ENCODE measurements around the gene B3GALT4.

B3GALT4 gene

DNA sequence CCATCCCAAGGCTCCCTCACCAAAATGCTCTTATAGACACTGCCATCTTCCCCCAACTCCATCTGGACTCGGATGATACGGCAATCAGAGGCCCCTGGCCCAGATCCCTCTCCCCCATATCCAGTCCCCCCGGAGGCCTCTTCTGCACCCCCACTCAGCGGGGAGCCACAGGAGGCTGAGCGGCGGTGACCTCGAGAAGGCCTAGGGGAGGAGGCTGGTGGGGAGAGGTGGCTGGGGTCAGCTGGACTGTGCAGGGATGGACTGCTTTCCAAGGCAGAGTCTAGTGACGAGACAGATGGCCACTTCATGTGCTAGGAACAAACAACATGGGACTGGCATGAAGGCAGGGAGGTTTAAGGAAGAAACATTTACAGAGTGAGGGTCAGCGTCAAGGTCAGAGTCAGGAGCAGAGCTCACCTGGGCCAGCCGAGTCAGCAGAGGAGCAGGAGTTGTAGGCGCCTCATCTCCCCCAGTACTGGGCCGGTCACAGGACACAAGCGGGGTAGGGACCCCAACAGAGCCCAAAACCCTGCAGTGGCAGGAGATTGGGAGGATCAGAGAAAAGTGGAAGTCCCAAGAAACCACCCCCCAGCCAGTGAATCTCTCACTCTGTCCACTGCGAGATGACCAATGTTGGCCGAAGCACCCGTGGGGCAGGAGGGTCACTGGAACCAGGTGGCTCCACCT, 16.2 kb downstream of the B3GALT4 start:
- no peak for DNase-seq

DNA sequence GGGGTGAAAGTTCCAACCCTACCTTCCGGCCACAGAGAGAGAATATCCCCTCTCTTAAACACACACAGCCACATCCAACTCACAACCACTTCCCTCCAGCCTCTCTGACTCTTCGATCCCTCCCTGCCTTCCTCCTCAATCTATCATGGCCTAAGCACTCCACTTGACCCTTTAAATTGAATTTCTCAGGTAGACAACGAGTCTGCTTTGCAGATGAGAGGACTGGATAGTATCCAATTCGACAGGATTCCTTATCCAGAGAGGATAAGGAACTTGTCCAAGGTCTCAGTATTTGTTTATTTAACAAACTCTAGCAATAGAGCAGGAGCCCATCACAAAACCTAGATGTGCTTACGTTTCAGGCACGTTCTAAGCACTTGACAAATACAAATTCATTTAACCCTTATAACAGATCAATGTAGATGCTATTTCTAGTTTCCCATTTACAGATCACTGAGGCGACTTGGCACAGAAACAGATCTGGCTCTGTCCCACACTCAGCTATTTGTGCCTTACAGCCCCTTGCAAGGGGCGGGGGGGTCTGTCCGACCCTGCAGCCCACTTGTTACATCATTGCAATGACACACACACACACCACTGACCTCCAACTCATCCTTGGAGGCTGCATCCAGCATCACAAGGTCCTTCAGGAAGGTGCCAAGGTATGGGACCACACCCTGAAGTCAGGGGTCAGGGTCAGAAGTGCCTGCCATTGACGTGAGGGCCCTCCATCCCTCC, 17.3 kb downstream of the B3GALT4 start:
- DNase-seq = no peak

DNA sequence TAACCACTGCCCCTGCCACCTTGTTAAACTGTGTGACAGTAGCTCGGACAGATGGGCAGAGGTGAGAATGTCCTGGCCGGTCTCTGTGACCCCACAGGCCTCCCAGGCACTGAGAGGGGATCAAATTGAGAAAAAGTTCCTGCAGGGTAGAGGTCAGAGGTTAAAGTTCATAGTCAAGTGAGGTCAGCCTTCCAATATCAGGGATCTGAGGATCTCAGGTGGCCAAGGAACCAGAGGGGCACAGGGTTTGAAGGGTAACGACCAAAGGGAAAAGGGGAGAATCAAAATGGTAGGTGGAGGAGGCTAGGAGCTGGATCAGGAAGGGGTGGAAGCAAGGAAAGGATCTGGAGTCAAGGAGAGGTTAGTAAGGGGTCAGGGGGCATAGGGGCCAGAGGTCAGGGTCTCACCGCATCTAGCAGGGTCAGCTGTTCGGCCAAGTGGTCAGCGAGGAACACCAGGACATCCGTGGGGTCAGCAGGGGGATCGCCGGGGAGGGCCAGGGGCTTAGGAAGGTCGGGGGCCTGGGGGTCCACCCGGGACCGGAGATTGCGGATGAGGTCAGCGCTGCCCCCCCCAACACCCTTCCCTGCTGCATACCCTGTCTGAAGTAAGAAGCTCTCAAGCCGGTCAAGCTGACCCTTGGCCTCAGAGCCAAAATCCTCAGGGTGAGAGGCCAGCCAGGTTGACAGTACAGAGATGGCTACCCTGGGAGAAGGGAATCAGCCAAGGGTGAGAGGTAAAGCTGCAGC, 18.9 kb downstream of the B3GALT4 start:
- DNase-seq = no peak

DNA sequence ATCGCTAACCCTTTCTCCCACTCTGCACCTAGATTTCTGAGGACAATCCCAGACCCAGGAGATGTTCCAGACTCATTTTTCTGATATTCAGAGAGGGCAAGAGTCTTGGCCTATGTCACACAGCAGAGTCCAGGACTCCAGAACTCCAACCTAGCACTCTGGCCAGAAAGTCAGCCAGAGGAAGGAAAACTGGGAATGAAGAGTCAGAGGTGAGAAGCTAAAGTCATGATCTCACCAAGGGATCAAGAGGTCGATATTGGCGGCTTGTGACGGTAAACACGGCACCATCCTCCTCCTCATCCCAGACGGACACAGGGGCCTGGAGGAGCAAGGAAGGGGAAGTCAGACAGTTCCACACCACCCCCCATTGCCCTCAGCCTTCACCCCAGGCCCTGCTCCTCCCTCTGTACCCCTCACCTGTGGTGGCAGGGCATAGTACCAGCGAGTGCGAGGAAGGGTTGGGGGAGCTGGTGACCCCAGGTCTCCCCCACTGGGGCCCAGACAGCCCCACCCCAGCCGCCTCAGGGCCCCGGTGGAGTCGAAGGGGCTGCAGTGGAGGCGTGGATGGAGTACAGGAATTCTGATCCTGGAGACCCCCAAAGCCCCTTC, 20.0 kb downstream of the B3GALT4 start:
- no peak for DNase-seq

DNA sequence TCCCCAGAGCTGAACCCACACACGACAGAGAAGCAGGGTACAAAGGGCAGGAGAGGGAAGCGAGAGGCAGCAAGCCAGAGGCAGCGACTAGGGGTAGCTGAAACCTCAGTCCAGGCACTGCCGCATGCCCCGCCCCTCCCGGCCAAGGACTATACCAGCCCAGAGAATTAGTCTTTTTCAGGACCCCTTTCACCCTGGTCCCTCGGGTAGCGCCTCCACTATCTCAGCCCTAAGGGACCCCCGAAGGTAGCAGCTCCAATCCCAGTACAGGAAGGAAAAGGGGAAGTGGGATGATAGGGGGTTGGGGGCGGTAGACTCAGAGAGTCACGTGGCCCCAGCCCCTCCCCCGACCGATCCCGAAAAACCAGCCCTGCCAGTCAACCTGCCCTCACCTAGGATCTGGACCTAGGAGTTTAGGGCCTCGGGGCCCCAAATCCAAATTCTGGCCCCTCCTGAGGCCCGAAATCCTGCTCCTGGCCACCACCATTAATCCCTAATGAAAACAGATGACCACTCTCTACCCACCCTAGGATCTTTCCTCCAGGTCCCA, 20.6 kb downstream of the B3GALT4 start:
- peak; percentile 29 to 68 (median 51) for DNase-seq

DNA sequence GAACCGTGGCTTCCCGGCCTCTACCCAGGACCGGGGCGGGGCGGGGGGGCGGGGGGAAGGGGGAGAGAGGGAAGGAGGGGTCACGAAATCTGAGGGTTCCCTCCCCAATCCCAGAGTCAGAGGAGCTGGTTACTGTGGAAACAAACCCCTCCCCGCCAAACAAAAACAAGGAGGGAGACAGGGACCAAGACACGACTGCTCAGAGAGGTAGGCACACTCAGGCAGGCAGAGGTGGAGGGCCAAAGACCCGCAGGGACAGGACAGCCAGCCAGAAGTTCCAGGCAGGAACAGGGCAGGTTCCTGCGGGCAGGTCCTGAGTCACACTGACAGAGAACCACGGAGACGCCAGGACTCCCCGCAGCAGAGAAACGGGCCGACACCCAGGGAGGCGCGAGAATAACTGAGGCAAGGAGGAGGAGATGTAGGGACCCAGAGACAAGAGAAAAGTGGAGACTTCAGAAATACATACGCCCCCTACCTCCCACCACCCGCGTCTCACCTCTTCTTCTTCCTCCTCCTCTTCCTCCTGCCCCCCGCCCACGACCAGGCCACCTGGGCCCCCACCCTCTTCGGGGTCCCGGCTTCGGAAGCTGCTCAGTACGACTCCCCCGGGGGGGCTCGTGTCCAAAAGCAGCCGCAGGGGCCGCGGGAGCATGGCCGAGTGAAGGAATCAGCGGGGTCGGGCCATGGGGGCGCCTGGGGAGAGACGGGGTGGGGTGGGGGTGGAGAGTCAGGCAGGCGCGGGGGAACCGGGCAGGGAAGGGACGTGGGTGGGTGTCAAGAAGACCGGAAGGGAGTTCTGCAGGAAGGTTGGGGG, 21.2 kb downstream of the B3GALT4 start:
- DNase-seq = peak; percentile 83 to 87 (median 87)

DNA sequence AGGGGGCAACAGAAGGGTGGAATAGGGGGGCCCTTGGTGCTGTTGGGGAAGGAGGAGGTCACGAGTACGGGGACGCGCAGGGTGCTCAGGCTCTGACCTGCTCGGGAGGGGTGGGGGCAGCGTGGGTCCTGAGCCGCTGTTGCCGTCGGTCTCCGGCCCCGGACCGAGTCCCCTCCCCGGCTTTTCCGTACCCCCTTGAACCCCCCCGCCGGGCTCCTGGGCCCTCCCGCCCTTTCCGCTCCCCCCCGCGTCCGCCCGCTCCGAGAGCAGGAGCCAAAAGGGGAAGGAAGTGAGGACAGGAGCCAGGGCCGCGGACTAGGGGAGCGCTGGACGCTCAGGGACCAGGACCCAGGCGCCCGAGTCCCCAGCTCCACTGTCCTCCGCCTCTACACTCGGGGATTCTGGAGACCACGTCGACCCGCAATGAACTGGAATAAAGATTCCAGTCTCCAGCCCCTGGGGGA, 21.9 kb downstream of the B3GALT4 start, which contains the start of gene RGL2:
Gene RGL2 (minus strand): TSS at position 170 of the 464 bp plus-strand sequence. CDS start 332 bp downstream, outside the sequence.
- DNase-seq = peak; percentile 73 to 92 (median 87)

DNA sequence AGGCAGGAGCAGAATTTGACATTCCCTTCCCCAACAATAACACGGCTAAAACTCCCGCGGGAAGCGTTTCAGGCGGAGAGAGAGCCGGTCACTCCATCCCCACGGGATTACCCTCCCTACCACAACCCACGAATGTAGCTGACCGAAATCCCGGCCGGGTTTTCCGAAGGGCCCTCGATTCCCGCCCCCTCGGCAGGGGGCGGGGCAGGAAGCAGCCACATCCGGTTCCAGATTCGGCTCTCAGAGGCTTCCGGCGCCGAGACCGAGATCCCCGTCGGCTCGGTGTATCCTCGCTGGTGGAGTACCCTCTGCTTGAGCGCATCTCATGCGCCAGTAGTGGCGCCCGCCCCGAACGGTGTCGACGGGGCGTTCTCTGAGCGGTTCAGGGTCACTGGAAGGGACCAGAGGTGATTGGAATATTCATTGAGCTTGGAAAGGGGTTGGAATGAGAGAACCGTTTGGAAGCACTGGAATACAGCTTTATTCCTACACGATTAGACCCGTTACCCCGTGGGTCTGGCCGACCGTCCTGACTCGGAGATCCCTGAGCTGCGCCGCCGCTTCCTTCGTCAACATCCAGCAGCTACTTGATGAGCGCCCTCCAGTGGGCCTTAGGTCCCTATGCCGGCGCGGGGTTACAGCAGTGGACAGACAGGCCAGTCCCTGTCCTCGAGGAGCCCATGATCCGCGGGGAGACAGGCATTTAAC, 22.5 kb downstream of the B3GALT4 start:
- DNase-seq = peak; percentile 94 to 97 (median 96)

DNA sequence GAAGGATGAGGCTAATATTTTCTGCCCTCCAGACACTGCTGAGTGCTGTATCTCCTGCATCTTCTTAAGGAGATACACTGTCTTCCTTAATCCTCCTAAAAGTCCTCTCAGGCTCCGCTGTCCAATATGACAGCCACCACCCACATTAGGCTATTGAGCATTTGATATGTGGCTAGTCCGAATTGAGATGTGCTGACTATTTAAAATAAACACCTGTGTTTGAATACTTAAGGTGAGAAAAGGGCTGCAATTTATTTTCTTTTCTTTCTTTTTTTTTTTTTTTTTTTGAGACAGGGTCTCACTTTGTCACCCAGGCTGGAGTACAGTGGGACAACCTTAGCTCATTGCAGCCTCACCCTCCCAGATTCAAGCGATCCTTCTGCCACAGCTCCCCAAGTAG, 25.0 kb downstream of the B3GALT4 start:
- no peak for DNase-seq

DNA sequence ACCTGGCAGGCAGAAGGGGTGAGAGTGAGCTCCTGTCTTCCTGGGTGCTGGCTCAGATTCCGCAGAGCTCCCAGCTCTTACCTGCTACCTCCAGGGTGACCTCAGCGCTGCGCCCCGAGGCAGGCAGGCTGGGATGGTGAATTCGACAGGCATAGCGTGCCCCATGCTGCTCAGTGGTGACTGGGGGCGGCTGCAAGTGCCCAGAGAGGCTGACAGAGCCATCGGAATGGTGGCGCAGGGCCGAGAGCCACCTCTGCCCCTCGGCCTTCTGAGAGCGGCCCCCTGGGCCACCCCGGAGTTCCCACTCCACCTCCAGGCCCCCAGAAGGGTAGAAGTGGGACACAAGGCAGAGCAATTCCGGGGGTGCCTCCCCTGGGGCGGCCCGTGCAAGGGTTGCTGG, 27.3 kb downstream of the B3GALT4 start:
- DNase-seq = no peak

DNA sequence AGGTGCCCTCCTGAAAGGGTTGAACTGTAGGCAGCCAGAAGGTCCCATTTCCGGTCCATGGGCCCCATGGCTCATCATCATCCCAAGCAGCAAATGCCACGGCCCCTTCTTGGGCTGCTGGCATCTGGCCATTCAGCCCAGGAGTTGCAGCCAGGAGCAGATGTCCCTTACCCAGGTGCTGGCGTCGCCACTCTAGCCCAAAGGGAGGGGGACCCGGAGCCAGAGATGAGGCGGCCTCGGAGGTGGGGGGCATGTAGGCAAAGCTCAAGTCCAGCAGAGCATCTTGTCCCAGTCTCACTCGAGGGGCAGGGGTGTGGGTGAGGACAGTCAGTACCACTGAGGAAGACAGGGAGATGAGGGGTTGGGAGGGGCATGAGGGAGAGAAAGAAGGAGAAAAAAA, 28.1 kb downstream of the B3GALT4 start:
- no peak for DNase-seq

DNA sequence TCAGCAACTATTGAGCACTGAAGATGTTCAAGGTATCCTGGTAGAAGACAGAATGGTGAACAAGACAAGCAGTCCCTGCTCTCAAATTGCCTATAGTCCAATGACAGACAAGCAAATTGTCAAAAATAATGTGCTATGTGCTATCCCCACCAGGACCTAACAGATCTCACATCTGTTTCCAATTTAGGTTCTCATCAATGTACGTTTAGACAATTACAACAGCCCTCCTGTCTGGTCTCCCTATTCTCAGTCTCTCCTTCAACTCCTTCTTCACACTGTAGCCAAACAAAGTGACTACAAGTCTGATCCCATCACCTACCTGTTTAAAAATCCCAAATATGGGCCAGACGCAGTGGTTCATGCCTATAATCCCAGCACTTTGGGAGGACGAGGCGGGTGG, 29.4 kb downstream of the B3GALT4 start:
- no peak for DNase-seq

DNA sequence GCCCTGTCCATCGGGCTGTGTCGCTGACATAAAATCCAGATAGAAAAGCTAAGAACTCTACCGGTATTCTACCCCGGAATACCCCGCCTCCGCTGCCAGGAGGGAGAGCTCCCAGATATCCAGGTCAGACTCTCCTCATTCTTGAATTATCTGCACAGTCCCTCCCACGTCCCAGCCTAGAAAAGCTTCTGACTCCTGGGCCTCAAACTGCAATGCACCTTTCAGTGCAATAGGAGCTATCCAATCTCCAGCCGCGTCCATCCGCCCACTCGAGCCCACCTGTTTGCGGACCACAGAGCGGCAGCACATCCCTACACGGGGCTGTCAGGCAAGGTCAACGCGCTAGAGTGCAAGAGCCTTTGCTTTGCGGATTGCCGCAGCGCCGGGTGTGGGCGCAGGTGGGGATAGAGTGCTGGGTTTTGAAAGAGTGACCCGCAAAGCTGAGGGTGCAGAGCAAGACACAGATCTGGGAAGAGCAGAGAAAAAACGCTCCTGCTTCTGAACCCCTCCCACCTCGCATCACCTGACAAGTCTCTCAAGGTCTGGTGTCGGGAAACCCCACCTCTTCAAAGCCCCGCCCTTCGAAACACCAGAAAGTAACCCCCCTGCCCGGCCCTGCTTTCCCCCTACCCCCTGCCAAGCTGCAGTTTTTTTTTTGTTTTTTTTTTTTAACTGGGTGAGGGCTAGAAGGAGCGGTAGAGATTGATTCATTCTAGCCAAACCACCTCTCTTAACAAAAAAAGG, 35.6 kb downstream of the B3GALT4 start:
- peak; percentile 48 to 84 (median 76) for DNase-seq

DNA sequence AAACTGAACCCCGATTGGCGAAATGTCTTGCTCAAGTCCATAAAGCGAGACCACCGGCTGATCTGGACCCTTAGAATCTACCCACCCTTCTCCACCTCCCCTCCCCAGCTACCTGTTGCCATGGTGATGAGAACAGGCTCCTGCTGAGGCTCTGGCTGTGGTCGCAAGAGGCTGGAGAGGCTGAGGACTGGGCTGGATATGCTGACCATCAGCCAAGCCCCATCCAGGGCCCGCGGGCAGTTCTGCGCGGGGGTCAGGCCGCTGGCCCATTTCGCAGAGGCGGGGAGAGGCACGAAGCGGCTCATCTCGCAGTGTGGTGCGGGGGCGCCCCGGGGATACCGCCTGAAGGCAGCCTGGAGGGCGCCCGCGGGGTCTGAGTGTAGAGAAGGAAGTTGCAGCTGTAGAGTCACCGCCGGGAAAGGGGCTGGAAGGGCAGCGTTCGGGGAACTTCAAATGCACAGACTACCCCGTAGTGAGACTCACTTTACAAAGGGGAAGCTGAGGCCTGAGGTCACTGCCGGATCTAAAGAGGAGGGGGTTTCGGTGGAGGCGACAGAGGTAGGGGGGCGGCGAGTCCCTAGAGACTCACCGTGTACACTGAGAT, 36.3 kb downstream of the B3GALT4 start:
- peak; percentile 81 to 92 (median 88) for DNase-seq

DNA sequence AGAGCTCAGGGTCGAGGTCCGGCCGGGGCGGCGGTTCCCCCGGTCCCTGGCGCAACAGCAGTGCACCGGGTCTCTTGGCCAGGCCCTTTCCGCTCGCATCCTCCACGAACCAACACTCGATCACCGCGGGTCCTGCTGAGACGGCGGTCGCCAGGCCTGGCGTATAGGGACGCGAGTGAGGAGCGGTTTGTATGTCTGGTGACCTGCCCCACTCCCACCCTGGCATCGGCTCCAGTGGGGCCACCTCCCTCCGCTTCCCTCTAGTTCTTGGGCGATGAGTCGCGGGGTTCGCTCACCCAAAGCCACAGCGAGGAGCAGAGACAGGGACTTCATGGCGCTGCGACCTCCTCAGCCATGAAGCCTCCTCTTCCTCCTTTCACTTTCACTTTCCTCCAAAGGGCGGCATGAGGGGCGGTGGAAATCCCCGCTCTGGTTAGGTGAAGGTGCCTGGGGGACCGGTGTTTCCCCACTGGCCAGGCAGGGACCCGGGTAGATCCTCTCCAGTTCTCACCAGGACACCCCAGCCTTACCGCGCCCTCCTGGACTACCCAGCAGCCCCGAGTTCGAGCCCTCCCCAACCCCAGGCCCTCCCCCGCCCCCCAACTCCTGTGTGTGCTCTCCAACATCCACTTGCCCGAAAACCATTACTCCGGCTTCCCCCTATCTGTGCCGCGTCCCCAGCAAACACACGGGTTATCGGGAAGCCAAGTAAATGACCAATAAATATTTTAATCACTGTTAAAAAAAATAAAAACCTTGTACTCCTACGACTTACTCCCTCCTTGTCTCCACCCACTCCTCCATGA, 37.0 kb downstream of the B3GALT4 start, which contains the start of gene TAPBP:
Gene TAPBP (minus strand): TSS at position 370 of the 806 bp plus-strand sequence. CDS start 37 bp downstream, at position 333.
- peak; percentile 54 to 74 (median 70) for DNase-seq

DNA sequence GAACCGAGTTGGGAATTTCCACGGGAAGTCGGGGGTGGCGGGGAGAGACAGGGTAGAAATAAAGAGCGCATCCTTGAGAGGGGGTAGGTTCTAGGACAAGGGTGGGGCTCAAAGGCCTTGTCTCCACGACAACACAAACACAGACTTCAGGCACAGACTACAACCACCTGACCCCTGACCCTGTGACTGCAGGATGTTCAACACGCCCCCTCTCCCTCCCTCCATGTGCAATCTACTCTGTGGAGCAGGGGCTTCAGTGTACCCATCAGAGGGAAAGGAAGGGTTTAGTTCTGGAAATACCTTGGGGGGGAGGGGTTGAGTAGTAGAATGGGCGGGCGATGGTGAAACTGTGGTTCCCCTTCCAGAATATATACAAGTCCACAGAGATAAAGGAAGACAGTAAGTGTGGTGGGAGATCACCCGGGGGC, 37.6 kb downstream of the B3GALT4 start:
- peak; percentile 79 to 91 (median 88) for DNase-seq

DNA sequence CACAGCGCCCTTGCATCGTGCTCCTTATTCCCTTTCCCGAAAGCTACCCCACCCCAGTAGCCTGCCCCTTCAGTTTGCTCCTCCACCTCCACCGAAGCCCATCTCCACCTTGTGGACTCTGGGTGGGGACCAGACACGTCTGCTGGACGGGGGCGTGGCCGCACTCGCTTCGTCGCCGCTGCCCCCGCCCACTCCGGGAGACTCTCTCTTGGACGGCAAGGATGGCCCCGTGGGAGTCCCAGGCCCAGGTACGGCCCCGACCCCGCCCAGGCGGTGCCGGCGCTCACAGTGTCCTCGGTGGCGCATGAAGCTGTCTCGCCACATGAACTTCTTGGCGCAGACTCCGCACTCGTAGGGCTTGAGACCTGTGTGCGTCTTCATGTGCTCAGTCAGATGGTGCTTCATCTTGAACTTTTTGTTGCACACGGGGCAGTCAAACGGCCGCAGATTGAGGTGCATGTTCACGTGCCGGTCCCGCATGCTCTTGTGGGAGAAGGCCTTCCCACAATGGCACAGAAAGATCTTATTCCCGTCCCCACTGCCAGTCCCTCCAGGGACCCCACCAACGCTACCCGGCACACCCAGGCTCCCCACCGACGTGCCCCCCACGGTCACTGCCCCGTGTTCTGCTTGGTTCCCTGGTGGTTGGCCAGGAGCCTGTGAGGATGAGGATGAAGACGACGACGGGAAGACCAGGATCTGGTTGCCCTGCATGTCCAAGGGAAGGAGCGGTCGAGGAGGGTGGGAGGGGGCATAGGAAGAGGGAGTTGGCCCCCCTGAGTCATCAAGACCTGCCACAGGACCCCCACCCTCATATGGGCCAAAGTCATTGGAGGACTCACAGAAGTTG, 38.2 kb downstream of the B3GALT4 start:
- DNase-seq = peak in 1 of 4 experiments; percentile 23

Data from suppressor macrophage (primary cell).